ENCODE measurements around the gene SOX1.

The SOX1 gene

DNA sequence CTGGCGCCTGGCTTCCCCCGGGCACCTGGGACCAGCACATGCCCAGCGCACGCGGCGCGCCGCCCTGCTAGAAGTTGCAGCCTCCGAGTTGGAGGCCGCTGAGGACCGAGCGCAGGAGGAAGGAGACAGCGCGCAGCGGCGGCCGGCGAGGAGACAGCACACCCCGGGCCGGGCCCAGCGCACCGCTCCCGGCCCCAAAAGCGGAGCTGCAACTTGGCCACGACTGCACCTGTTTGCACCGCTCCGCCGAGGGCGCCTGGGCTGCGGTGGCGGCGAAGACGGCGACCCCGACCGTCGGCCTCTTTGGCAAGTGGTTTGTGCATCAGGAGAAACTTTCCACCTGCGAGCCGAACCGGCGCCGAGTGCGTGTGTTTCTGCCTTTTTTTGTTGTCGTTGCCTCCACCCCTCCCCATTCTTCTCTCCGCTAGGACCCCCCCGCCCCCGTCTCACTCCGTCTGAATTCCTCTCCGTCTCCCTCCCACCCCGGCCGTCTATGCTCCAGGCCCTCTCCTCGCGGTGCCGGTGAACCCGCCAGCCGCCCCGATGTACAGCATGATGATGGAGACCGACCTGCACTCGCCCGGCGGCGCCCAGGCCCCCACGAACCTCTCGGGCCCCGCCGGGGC, at the start of gene SOX1:
SOX1 (plus strand) TSS at position 34 of the 626 bp plus-strand sequence; CDS start at position 544, 510 bp downstream.
- no peak for DNase-seq

DNA sequence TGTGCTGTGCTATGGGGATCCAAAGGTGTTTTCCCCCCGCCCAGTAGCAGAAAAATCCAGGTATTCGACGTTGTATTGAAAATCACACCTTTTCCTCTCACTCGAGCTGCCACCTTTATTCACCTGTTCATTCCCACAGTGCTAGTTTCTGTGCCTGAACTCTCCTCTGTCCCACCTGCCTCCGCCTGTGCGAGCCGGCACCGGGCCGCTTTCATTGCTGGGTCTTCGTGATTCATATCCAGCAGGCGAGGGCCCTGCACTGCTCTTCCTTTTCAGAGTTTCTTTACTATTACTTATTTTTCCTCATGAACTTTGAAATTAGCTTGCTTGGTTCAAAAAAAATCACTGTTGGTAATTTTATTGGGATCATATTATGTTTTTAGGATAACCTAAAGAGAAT, 42.4 kb upstream of the SOX1 start:
- DNase-seq = no peak

DNA sequence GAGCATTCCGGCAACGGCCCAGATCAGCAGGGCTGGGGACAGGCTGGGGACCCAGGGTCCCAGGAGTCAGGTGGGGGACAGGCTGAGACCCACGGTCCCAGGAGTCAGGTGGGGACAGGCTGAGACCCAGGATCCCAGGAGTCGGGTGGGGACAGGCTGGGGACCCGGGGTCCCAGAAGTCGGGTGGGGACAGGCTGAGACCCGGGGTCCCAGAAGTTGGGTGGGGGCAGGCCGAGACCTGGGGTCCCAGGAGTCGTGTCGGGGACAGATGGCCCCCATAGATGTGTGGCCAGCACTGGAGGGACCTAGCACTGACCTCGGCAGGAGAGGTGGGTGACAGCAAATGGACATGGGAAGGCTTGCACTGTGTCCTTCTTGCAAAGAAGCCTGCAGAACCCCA, 39.7 kb upstream of the SOX1 start:
- DNase-seq = no peak

DNA sequence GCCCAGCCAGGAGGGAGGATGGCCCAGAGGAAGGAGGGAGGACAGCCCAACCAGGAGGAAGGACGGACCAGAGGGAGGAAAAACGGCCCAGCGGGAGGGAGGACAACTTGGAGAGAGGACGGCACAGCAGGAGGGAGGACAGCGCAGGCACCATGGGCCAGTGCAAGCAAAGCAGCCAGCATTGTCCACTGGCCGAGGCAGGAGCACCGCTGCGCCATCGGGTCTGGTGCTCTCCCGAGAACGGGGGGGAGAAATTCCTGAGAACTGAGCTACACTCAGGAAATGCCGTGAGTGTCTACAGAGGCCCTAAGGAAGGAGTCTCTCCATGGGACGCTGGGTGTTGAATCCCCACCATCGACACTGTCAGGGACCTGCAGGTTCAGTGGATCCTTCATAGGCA, 38.5 kb upstream of the SOX1 start:
- DNase-seq = no peak

GRCh38 chr13:112029143-112029542, 37.8 kb upstream of the SOX1 start:
- no peak for DNase-seq

DNA sequence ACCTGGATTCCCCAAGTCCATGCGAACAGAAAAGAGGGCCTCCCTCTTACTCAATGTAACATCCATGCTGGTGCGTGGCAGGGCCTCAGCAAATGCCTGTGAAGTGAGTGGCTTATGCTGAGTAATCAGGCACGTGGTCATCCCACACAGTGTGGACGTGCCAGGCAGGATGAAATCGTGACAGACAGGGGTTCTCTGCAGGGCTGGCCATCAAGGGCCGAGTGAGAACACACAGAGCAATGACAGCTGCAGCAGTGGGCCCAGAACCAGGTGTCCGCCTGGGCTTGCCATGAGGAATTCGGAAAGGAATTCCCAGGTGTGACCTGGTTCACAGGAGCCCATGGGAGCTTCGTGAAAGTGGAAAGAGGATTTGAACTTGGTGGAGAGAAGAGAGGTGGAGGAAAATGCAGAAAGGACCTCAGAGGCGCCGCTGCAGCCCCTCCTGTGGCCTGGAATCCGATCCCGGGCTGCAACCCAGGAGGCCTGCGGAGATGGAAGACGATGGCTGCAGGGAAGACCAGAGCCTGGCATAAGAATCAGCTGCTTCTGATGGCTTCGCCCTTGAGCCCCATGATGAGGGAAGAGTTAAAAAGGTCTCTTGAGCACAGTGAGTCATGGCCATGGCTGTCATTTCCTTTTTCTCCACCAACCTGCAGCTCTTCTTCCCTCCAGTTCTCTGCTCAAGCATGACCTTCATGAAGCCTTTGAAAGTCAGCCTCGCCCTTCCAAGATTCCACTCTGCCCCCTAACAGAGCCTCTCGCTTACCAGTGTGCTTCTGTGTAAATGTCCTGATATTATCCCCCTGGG, 34.6 kb upstream of the SOX1 start:
- no peak for DNase-seq

- no peak for DNase-seq
Observed at GRCh38 chr13:112034231-112034630, 32.7 kb upstream of the SOX1 start.

DNA sequence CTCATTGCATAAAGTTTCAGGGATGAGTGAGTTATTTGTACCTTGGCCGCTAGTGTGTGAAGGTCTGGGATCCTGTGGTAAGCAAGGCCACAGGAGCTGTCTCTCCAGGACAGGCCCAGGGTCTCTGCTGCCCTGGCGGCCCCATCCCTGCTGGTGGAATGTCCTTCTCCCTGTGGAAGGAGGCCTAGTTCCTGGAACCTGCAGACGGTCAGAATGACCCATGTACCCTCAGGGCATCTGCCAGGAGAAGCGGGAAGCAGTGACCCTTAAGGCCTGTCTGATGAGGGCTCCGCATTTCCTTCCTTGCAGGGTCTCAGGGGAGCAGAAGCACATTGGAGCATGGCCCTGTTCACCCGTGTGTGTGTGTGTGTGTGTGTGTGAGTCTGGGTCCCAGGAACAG, 32.1 kb upstream of the SOX1 start:
- no peak for DNase-seq

GRCh38 chr13:112042496-112042895, 24.5 kb upstream of the SOX1 start:
- DNase-seq = no peak

DNA sequence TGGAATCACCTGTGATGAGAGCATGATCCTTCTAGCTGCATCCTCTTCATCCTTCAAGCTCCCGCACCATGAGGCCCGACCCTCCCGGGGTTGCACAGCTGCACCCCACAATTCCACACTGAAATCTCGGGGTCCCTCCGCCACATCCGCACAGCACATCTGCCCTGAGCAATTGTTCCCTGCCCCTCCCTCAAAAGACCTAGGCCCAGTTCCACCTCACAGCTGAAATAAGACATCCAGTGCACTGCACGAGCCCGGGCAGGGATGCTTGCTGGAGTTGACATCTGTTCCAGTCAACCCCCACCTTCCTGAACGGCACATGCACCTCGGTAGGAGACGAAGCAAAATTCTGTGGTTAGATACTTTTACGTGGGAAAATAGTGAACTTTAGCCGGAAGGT, 14.7 kb upstream of the SOX1 start:
- no peak for DNase-seq

- no peak for DNase-seq
Observed at GRCh38 chr13:112053167-112053743, 13.7 kb upstream of the SOX1 start.

GRCh38 chr13:112053744-112054615, 13.0 kb upstream of the SOX1 start:
- DNase-seq = no peak

DNA sequence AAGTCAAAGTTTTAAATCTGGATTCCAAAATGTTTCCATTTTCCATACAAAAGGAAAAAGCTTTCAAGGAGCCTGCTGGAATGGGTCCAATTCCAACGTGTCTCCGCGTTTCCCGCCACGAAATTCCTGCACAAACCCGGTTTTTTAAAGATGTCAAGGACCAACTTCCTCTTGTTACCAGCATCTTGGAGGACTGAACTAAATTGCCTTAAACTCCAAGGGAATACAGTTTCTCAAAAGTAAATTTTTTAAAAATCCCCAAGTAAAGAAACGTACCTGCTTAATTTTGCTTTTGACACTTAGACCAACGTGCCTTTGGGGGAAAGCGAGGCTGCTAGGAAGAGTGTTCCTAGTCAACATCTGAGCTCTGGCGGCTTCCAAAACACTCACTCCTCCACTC, 12.3 kb upstream of the SOX1 start:
- DNase-seq = no peak

DNA sequence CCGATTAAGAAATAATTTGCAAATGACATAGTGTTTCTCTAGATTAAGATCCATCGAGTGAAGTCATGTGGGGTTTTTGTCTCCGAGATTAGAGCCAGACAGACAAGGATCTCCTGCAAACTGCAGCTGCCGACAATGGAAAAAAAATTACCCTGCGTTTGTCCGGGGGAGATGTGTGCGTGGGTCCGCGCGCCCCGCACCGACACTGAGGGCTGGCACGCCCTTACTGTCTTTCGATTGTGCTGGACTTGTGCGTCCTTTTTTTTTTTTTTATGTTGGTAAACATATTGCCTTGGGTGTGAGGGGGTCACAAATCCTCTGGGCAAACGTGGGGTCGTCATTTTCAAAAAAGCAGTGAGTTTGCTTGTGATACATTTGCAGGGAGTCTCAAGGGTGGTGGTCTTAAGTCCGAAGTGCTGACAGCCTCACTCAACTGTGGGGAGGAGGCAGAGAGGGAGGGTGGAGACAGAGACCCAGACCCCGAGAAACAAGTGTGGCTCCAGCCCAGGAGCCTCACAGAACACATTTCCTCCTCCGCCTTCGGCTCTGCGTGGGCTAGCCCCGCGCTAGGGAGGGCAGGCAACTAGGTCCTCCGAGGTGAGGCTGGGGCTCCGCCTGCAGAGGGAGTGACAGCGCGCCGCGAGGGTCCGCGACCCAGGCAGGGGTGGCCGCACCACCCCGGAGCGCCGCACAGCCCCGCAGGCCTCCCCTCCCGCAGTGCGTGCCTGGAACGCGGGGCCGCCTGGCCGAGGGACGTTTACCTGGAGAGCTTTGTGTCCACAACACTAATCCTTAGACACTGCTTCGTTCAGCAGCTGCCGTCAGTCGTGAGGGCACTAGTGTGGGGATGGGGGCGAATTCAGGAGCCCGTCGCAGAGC, 11.7 kb upstream of the SOX1 start:
- DNase-seq = no peak

GRCh38 chr13:112055915-112056269, 11.1 kb upstream of the SOX1 start:
- DNase-seq = no peak

GRCh38 chr13:112056284-112056727, 10.6 kb upstream of the SOX1 start:
- DNase-seq = no peak

DNA sequence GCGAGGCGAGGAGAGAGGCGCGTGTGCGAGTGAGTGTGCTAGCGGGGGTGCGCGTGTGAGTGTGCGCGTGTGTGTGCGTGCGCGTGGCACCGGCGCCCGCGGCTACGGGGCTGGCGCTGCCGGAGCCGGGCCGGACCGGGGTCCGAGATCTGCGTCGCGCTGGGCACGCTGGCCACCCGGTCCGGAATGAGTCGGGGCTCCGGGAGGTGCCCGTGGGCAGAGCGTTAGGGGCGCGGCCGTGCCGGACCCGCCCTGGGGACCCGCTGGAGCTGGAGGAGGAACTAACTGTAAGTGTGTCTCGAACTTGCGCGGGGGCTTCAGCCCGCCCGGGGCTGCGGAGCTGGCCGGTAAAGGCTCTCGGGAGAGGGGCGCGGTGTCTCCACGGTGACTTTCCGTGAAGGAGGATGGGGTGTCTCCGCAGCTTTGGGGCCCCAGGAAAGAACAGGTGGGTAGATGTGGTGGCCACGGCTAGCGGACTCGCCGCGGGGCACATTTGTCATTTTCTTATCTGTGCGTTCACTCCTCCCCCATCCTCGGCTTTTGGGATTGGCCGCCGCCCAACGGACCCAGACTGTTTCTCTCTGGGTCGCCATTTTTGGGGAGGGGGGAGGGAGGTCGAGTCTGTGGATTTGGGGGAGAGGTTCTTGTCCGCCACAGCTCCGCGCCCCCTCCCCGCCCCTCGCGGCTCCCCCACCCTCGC, 10.1 kb upstream of the SOX1 start:
- DNase-seq = no peak

DNA sequence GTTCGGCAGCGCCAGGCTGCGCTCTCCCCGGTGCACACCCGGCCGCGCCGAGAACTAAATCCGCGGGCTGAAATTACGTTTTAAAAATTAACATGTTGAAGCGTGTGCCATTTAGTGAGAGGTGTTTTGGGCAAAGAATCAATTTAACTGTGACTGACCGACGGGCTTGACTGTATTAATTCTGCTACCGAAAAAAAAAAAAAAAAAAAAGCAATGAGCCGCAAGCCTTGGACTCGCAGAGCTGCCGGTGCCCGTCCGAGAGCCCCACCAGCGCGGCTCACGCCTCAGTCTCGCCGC, 9.6 kb upstream of the SOX1 start:
- DNase-seq = no peak

DNA sequence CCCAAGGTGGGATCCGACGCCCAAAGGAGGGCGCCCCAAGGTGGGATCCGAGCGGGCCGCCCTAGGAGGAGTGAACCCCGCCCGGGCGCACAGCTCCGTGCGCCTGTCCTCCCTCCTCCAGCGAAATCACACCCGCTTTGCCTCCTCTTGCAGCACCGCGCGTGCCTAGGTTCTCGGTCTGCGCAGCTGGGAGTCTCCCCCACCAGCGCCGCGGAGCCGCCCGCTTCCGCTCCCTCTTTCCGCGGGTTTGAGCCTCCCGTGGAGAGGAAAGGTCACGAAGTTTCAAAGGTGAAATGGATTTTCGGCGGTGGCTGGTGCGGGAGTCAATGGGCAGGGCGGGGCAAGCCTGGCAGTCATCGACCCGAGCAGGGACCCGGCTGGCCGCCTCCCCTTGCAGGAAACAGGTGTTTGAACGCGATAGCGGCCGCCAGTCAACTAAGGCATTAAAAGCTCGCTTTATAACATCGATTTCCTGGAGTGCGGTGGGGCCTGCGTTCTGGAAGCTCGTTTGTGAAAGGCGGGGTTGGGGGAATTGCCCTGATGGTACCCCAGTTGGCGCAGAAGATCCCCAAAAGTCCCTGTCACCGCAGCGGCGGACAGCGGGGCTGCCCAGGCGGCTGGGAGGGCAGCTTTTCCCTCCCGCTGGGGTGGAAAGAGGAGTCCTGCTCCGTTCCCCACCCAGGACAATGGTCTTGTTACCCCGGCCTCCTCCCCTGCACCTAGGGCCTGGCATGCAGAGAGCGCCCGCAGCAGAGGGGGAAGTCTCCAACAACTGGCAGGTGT, 9.0 kb upstream of the SOX1 start:
- no peak for DNase-seq

DNA sequence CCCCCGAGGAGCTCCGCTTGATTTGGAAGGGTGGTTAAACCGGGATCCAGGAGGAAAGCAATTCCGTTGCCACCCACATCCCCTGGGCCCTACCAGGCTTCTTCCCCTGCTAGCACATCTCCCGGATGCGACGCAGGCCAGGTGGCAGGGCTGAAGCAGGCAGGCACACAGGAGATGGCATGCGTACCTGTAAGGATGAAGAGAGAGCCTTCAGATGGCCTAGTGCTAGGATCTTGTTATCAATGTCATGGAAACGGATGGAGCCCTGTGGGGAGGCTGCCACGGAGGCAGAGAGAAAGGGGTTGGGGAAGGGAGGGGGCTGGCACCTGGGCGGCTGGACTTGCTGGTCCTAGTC, 8.5 kb upstream of the SOX1 start:
- no peak for DNase-seq

GRCh38 chr13:112058941-112059340, 8.0 kb upstream of the SOX1 start:
- DNase-seq = no peak
